Astrocyte of the spinal cord (primary cell): Measurements from ENCODE around the gene BIRC2.

Source experiments
- DNase-seq: peaks from one replicate; pipeline ENCODE4 v3.0.0; 2011; ENCODE audit warnings: low read depth, low spot score
- H3K4me3 ChIP-seq: 2 replicates; pipeline ENCODE4 v1.5.1; 2011; ENCODE audit warnings: low read depth, mild to moderate bottlenecking, low read length, moderate library complexity
- in situ Hi-C: cut with HindIII; loops from 2 replicates; pipeline ENCODE4 v1.10.0; 2017; ENCODE audit warnings: low sequenced_read_pairs
- TF ChIP-seq, protein P1 (sequence below): IDR thresholded peaks from 2 replicates; pipeline ENCODE4 v1.5.1; 2012; ENCODE audit warnings: low read depth, mild to moderate bottlenecking, low read length, inconsistent platforms

Gene BIRC2

GRCh38 chr11:102316346-102316904 is 30.6 kb upstream of the BIRC2 start:
- DNase-seq = no peak
- in situ Hi-C loops = no loop called here

GRCh38 chr11:102317099-102317767 is 29.8 kb upstream of the BIRC2 start, which contains the start of gene BIRC3:
Gene BIRC3, plus strand, starts transcription at chr11:102317484. Its CDS starts 7,026 bp downstream, at chr11:102324510.
- in situ Hi-C loops = no loop called here
- H3K4me3 ChIP-seq = peak within 1 kb of the TSS; percentile 53
- peak; percentile 88 for DNase-seq
- TF ChIP-seq, protein P1, sequence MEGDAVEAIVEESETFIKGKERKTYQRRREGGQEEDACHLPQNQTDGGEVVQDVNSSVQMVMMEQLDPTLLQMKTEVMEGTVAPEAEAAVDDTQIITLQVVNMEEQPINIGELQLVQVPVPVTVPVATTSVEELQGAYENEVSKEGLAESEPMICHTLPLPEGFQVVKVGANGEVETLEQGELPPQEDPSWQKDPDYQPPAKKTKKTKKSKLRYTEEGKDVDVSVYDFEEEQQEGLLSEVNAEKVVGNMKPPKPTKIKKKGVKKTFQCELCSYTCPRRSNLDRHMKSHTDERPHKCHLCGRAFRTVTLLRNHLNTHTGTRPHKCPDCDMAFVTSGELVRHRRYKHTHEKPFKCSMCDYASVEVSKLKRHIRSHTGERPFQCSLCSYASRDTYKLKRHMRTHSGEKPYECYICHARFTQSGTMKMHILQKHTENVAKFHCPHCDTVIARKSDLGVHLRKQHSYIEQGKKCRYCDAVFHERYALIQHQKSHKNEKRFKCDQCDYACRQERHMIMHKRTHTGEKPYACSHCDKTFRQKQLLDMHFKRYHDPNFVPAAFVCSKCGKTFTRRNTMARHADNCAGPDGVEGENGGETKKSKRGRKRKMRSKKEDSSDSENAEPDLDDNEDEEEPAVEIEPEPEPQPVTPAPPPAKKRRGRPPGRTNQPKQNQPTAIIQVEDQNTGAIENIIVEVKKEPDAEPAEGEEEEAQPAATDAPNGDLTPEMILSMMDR = no peak

More at GRCh38 chr11:102316346-102316904, 30.6 kb upstream of the BIRC2 start:
- no peak overlapping the region for H3K4me3 ChIP-seq
- TF ChIP-seq, protein P1 = no peak

- H3K4me3 ChIP-seq = peak overlapping the region; percentile 53
- TF ChIP-seq, protein P1 = no peak
- no peak for DNase-seq
- in situ Hi-C loops = no loop called here
Observed at GRCh38 chr11:102317768-102318103, 29.3 kb upstream of the BIRC2 start.

GRCh38 chr11:102318469-102318868 is 28.5 kb upstream of the BIRC2 start:
- peak; percentile 27 for DNase-seq
- no peak overlapping the region for H3K4me3 ChIP-seq
- in situ Hi-C loops = no loop called here
- TF ChIP-seq, protein P1 = no peak

GRCh38 chr11:102319544-102319943 is 27.5 kb upstream of the BIRC2 start:
- in situ Hi-C loops = no loop called here
- TF ChIP-seq, protein P1 = no peak
- H3K4me3 ChIP-seq = no peak overlapping the region
- no peak for DNase-seq

- H3K4me3 ChIP-seq = no peak overlapping the region
- DNase-seq = no peak
- in situ Hi-C loops = no loop called here
- TF ChIP-seq, protein P1 = no peak
Observed at GRCh38 chr11:102320188-102320587, 26.8 kb upstream of the BIRC2 start.
